ENCODE data around the gene CA12.

Gene CA12

DNA sequence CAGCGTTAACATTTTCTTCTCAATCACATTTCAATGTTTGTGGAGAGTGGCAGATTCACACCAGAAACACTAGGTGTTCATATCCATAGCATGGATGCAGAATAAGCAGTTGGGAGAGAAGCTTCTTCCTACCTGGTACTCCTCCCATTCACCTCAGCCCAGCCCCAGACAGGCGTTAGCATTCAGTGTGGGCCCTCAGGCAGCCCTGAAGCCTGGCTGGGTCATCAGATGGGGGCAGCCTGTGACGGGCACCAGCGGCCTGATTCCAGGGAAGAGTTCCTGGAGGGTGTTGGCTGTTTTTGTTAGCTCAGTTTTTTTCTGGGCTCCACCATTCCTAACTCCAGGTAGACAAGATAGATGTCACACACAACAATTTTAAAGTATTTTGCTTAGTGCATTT lies 73.2 kb downstream of the CA12 start:
- no peak for DNase-seq (ENCODE audit: low read depth in 3 of 3)

DNA sequence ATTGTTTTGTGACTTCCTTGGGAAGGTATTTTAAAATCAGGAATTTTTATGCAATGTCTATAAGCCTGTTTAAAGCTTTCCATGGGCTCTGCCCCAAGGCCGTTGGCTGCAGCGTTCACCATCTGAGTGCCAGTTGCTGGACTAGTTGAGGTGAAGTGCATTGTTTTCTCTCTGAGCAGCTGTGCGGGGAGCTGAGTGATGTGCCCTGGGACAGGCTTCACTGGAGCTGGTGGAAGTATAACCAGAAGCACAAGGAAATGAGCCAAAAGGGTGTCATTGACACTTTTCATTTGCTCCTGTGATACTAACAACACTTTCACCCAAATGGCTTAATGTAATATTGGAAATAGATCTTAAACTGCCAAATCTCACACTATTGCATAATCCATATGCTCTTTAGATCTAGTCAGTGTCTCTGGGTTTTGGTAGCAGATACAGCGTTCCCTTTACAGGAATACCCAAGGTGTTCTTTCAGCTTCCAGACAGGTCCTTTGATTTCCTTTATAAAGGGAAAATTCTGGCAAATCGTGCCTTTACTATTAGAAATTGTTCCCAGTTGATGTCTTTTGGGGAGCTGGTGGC lies 75.1 kb downstream of the CA12 start:
- no peak for DNase-seq (ENCODE audit: low read depth in 3 of 3)

DNA sequence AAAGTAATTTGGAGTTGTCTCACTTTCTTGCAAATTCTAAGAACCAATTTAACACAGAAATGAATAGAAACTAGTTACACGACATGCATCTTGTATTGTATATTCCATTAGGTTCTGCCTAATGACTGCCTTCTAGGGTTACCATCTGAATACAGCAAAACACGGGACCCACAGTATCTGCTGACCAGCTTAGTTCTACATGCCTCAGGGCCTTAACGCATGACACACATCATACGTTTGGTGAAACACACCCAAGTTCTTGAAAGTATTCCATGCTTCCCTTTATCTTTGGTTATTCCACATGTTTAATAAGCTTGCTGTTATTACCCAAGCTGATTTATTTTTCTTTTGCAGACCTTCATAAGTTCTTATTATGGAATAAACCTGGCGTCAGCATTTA lies 76.4 kb downstream of the CA12 start:
- DNase-seq (ENCODE audit: low read depth in 3 of 3) = no peak

DNA sequence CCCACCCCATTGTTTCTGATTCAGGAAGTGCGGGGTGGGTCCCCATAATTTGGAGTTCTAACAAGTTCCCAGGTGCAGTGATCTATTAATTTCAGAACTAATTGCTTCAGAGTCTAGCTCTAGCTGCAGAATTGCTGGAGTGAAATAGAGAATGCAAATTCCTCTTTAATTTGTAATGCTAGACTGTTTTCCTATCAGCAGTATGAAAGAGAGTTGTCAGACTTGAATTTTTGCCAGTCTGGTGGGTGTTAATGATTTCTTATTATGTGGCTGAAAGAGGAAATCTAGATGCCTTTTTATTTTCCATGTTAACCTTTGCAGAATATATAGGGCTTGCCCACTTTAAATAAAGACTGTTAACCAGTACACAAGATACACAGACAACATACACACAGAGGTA lies 80.6 kb downstream of the CA12 start:
- no peak for DNase-seq (ENCODE audit: low read depth in 3 of 3)

DNA sequence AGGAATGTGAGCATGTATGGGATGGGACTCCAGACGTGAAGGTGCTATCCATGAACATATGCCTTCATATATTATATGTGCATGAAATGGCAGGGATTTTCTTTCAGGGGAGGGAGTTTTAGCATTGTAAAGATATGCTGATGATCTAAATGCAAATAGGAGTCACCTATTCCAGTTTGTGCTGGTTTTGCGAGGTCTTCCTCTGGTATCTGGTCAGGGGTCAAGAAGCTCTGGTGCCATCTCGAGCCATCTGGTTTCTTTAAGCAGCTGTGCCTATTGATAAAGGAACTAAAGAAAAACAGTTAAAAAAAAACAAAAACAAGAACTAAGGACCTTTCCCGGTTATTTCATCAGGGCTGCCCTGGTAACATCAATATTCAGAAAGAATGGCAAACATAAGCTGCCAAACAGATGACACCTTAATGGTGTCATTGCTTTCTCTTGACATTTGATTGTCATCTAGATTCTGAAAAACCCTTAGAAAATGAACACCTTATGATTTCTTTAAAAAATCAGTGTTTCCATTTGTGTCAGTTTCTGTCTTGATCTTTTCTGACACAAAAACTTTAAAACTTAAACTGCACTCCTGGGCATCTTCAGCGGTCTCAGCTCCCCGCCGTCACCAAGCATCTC lies 81.6 kb downstream of the CA12 start:
- DNase-seq (ENCODE audit: low read depth in 3 of 3) = no peak

DNA sequence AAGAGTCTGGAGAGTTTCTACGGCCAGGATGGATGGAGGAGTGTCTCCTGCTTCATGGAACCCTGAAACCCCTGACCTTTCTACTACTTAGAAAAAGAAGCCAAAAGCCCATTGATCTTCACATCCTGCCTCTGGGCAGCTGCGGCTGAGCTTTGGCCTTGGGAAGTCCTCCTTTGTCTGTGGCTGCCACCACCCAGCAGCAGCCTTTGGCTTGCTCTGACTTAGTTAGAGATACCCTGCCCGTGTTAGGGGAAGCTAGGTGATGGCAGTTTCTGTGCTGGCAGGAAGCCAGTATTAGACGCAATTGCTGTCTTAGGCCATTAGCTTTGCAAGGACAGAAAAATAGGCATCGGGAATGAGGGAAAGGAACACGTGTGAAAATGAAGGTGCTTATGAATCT lies 85.5 kb downstream of the CA12 start:
- no peak for DNase-seq (ENCODE audit: low read depth in 3 of 3)

DNA sequence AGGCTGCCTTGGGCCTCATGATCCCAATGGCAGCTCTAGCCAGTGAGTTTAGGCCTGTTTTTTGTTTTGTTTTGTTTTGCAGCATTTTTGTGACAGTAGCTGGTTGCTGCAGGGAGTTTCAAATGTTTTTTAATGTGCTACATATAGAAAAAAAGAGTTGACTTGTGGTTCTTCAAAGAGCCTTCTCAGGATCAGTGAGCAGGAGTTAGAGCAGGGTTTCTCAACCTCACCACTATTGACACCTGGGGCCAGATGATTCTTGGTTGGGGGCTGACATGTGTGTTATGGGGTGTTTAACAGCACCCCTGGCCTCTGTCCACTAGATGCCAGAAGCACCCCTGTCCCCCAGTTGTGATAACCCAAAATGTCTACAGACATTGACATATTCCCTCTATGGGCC lies 86.3 kb downstream of the CA12 start:
- DNase-seq (ENCODE audit: low read depth in 3 of 3) = no peak

DNA sequence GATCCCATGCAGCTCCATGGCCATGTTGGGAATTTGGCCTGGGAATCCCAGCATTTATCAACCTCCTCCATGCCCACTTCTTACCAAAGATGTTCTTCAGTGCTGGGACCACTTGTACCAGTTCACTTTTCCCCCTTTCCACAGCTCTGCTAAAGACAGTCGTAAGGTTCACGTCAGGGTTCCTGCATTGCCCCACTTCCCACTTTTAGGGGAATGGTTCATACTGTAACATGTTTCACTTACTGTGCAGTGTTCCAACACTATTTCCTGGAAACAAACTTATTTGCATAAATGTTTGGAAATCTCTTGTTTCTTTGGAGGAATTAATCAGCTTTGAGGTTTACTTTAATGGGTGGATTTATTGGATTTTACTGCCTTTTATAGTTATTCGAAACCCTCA lies 87.3 kb downstream of the CA12 start:
- no peak for DNase-seq (ENCODE audit: low read depth in 3 of 3)

DNA sequence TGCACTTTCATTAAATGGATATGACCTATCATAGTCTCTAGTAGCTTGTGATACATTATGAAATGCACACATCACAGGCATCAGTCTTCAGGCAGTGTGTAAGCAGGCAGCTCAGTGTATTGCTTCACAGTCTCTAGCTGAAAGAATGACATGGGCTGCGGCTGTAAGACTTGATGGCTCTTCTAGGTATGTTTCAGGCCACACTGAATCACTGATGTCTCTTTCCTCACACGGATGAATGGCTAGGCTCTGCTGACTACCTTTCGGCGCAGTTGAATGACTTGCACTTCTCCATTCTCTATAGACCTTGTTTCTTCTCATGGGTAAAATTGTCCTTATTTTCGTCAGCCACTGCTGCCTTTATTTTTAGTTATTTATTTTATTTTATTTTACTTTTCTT lies 88.9 kb downstream of the CA12 start:
- no peak for DNase-seq (ENCODE audit: low read depth in 3 of 3)

DNA sequence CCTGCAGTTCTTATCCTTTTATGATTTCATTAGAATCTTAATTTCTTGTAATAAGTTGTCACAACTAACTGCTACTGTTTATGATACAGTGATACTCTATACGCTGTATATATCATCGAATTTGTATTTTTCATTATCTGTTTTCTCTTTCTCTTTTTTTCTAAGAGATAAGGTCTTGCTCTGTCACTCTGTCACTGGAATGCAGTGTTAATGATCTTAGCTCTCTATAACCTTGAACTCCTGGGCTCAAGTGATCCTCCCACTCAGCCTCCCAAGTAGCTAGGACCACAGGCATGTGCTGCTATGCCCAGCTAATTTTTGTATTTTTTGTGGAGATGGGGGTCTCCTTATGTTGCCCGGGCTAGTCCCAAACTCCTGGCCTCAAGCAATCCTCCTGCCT lies 89.4 kb downstream of the CA12 start:
- DNase-seq (ENCODE audit: low read depth in 3 of 3) = no peak

DNA sequence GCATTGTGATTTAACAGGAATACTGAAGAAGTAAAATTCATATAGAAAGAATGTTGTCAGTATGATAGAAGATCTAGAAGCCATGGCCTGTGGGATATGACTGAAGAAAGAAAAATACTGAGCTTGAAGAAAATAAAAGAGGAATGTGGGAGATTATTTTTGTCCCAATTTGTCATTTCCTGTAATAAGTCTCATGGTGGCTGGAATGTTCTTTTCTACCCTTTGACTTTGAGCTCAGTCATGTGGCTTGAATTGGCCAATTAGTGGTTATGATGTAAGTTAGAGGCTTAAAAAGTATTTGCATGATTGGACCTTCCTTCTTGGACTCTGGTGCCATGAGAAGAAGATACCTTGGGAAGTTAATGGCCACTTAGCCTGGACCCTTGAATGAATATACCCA lies 90.1 kb downstream of the CA12 start:
- no peak for DNase-seq (ENCODE audit: low read depth in 3 of 3)

DNA sequence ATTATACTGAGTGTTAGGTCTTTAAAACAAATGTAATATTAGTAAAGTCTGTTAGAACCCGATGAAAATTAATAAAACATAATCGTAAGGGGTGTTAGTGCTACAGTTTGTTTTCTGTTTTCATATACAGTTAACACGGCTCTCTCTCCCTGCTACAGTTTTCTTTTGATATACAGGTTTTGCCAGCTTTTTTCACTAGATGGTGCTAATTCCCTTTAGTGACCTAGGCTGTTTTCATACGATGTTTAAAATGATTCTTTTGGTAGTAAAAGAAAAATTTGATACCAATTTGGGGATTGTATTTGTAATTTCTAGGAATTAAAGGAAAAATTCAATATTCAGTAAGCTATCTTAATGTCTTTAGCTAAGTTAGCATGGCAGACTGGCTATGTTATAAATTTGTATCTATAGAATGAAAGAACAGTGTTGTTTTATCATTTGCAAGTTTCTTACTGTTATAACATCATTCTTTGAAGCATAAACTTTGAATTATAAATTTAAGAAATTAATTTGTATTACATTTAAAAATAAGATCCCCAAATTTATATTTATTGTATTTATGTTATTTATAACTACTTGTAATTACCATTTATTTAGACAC lies 92.8 kb downstream of the CA12 start:
- no peak for DNase-seq (ENCODE audit: low read depth in 3 of 3)

DNA sequence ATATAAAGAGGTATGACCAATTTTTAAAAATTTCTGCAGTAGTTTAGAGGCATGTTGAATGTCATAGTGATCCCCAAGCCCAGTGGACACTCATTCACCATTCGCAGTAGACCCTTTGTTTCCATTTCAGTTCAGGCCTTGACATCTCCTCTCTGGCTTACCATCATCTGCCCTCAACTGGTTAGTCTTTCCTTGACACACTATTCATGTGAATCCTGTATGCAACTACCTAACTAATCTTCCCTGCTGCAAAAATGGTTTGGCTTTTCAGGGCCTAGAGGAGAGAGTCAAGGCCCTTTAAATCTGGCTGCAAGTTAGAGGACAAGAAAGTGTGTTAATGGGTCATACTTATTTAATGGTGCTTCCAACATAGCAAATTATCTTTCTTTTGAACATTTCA lies 93.3 kb downstream of the CA12 start:
- DNase-seq (ENCODE audit: low read depth in 3 of 3) = no peak

DNA sequence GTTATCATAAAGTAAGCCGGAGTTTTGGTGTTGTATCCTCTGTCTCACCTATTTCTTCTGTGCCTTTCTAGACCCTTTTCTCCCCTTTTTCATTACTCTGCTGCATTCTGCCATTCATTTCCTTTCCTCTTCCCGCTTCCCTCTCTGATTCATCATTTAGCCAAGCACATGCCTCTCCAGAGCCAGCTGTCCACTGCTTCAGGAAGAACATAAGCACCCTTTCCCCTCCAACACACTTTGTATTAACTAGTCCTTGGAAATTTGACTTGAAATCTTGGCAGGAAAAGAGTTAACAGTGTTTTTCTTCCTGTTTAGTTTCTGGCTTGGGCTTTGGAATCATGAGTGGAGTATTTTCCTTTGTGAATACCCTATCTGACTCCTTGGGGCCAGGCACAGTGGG lies 94.5 kb downstream of the CA12 start:
- DNase-seq (ENCODE audit: low read depth in 3 of 3) = no peak

DNA sequence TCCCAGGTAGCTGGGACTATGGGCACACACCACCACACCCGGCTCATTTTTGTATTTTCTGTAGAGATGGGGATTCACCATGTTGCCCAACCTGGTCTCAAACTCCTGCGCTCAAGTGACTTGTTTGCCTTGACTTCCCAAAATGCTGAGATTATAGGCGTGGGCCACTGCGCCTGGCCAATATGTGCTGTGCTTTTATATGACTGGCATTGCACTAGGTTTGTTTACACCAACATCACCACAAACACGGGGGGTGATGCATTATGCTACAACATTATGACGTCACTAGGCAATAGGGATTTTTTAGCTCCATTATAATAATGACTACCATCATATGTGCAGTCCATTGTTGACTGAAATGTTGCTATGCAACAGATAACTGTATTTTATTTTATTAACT lies 97.3 kb downstream of the CA12 start:
- no peak for DNase-seq (ENCODE audit: low read depth in 3 of 3)

DNA sequence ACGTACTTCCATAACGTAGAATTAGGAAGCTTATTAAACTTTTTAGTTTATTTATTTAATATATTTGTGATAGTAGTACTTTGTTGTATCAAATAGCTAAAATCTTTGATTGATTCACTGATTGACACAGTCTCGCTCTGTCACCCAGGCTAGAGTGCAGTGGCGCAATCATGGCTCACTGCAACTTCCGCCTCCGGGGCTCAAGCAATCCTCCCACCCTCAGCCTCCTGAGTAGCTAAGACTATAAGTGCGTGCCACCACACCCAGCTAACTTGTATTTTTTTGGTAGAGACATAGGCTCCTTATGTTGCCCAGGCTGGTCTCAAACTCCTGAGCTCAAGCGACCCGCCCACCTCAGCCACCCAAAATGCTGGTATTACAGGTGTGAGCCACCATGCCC lies 98.5 kb downstream of the CA12 start:
- no peak for DNase-seq (ENCODE audit: low read depth in 3 of 3)

DNA sequence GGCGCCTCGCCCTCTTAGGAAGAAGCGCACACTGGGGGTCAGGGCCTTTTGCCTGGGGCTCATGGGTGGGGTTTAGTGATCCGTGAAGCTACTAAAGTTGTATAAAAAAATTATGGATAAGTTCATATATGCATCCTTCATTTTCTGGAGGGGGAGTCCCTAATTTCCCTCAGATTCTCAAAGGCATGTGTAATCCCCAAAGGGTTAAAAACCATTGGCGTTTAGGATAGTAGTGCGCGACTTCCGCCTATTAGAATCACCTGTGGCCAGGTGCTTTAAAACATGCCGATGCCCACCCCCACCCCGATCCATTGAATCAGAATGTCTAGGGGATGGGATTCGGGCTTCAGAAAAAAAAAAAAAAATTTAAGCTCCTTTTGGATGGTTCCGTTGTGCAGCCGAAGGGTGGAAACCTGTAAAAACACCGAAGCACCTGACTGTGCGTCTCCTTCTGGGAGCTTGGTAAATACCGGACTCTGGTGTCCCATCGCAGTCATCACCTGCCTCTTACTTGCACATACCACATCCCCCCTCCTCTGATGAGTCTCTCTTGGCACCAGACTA lies 103.7 kb downstream of the CA12 start:
- DNase-seq (ENCODE audit: low read depth in 3 of 3) = no peak

DNA sequence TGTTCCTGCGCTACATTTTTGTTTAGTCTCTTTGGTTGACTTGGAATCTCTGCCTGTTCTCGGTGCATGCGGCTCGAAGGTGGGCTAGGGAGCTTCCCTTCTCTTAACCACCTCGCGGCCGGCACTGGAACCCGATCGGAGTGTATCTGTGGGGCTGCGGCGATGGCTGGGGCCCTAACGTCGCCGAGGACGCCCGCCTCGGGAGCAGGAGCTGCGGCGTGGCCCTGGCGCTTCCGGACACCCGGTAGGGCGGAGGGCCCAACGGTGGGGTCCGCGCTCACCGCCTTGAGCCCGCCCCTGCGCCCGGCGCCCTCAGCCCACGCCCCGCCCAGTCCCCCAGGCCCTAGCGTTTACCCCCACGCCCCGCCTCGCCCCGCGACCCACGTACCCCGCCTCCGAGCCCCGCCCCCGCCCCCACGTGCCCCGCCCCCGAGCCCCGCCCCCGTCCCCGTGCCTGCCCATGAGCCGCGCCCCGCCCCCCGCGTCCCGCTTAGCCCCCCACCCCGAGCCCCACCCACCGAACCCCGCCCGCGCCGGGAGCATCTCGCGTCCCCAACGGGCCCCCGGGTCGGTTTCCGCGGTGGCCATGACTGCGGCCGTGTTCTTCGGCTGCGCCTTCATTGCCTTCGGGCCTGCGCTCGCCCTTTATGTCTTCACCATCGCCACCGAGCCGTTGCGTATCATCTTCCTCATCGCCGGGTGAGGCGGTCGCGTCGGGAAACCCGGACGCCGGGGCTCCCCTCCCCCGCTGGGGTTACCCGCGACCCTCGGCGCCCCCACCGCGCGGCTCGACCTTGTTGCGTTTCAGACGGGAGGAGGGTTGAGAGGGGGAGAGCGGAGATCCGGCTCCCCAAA lies 104.4 kb downstream of the CA12 start, which contains the start of gene APH1B:
APH1B (plus strand) TSS at position 568 of the 855 bp plus-strand sequence; CDS start at position 587, 19 bp downstream.
- peak; percentile 44 to 66 (median 46) for DNase-seq (ENCODE audit: low read depth in 3 of 3)

DNA sequence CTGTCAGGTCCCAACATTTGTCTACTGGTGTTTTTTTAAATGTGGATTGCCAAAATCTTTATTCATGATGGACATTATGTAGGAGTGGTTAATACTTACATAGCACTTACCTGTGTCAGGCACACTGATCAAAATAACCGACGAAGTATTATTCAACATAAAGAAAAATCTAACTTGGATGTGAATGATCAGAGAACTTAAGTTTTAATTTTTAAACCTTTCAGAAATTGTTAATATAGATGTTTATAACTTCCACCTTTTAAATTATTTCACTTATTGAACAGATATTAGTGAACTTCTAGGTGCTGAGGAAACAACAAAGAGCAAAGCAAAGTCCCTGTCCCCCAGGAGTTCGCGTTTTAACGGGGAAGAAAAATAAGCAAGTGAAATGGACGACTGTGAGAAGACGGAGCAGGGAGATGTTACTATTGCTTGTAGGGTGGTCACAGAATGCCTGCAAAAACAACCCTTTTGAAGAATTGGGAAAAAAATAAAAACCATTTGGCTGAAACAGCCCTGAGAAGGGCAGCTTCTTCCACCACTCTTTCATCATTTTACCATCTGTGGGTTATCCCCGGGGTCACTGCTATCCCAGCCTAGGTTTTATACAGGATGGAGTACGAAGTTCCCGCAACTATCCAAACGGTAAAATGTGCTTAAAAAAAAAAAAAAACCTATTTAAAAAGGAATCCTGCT lies 105.2 kb downstream of the CA12 start:
- no peak for DNase-seq (ENCODE audit: low read depth in 3 of 3)

DNA sequence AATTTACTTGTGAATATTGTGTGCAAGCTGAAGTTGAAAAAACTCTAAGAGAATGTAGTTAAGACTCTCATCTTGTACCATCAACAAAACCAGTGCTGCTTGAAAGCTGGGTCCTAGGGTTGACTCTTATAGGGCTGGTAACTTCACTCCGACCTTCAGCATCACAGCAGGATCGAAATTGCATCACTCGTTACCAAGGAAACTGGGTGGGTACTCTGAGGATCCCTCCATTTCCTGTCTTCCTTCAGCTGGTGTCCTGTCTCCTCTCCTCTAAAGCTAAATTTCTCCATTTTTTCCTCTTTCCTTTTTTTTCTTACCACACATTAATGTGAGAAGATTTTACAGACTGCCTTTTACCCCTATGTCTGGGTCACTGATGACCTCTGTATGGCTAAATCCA lies 107.2 kb downstream of the CA12 start:
- no peak for DNase-seq (ENCODE audit: low read depth in 3 of 3)
